IMR-90 (cell line): Measurements from ENCODE around the gene ARHGAP15. TPM values are rescaled to one million over a fixed set of nuclear protein-coding genes. Genes with fewer than 3 reads are reported as not detected.

Experiments
- ATAC-seq: fragments of 200-7000 bp; cut with Tn5 transposase; 2 replicates; pipeline ENCODE4 v1.9.1; 2020; ENCODE audit warnings: low read depth, mild to moderate bottlenecking, moderate library complexity
- BruUV-seq: library from RNA; stranded (reverse); fragments of 400-500 nt; replicated peaks from 2 replicates; lab custom pipeline; 2021; lab: Mats Ljungman, UMichigan
- CTCF ChIA-PET: fragments of 300-600 bp; formaldehyde crosslinking; extraction: SDS; loops from one replicate; lab custom pipeline; 2021; ENCODE audit warnings: antibody characterized with exemption; lab: Yijun Ruan, JAX
- POLR2A ChIA-PET: fragments of 300-600 bp; sonication (Branson Sonifier 250); formaldehyde crosslinking; loops from one replicate; lab custom pipeline; 2022; ENCODE audit warnings: antibody characterized with exemption; ENCODE audit not compliant: unreplicated experiment; lab: Charles Lee
- DNase-seq: peaks from one replicate; pipeline ENCODE4 v3.0.0; 2013
- H2AFZ ChIP-seq: replicated peaks from 2 replicates; pipeline ENCODE3; 2013; ENCODE audit warnings: low read length, mild to moderate bottlenecking; ENCODE audit not compliant: poor library complexity
- H2AK5ac ChIP-seq: 2 replicates; pipeline ENCODE4 v1.6.1; 2013; ENCODE audit warnings: low read depth, low read length, inconsistent platforms
- H2AK9ac ChIP-seq: replicated peaks from 2 replicates; pipeline ENCODE3; 2013; ENCODE audit warnings: mild to moderate bottlenecking, low read depth, low read length, moderate library complexity; ENCODE audit not compliant: poor library complexity
- H2BK120ac ChIP-seq: 2 replicates; pipeline ENCODE4 v1.6.1; 2013; ENCODE audit warnings: low read depth, low read length, inconsistent platforms
- H2BK15ac ChIP-seq: 3 replicates; pipeline ENCODE4 v1.6.1; 2013; ENCODE audit warnings: low read depth, low read length, inconsistent platforms
- H2BK20ac ChIP-seq: 2 replicates; pipeline ENCODE4 v1.6.1; 2013; ENCODE audit warnings: low read depth, mild to moderate bottlenecking, inconsistent platforms, low read length, moderate library complexity
- H2BK5ac ChIP-seq: 2 replicates; pipeline ENCODE4 v1.6.1; 2013; ENCODE audit warnings: mild to moderate bottlenecking, low read depth, low read length, inconsistent platforms; ENCODE audit not compliant: poor library complexity, severe bottlenecking
- H3K14ac ChIP-seq: replicated peaks from 2 replicates; pipeline ENCODE4 v1.6.1; 2013; ENCODE audit warnings: low read depth, low read length, inconsistent platforms
- H3K18ac ChIP-seq: 2 replicates; pipeline ENCODE4 v1.6.1; 2013; ENCODE audit warnings: low read depth, low read length, control low read depth
- H3K23ac ChIP-seq: 2 replicates; pipeline ENCODE4 v1.6.1; 2013; ENCODE audit warnings: low read depth, low read length, inconsistent platforms
- H3K27ac ChIP-seq: 2 replicates; pipeline ENCODE4 v1.5.1; 2013; ENCODE audit warnings: mild to moderate bottlenecking, control low read depth, low read length; ENCODE audit not compliant: insufficient read depth
- H3K27me3 ChIP-seq: 2 replicates; pipeline ENCODE4 v1.6.1; 2013; ENCODE audit warnings: low read length; ENCODE audit not compliant: control insufficient read depth, insufficient read depth
- H3K36me3 ChIP-seq: 2 replicates; pipeline ENCODE4 v1.6.1; 2013; ENCODE audit warnings: low read length, mixed read lengths; ENCODE audit not compliant: control insufficient read depth, insufficient read depth
- H3K4ac ChIP-seq: 2 replicates; pipeline ENCODE4 v1.6.1; 2013; ENCODE audit warnings: low read depth, low read length, inconsistent platforms
- H3K4me1 ChIP-seq: 2 replicates; pipeline ENCODE4 v1.6.1; 2013; ENCODE audit warnings: low read length, mixed read lengths; ENCODE audit not compliant: control insufficient read depth, insufficient read depth
- H3K4me2 ChIP-seq: 2 replicates; pipeline ENCODE4 v1.6.1; 2013; ENCODE audit warnings: low read depth, mild to moderate bottlenecking, control low read depth, low read length, moderate library complexity
- H3K4me3 ChIP-seq: 2 replicates; pipeline ENCODE4 v1.5.1; 2013; ENCODE audit warnings: low read depth, mild to moderate bottlenecking, control low read depth, low read length, moderate library complexity; ENCODE audit not compliant: insufficient read depth
- H3K56ac ChIP-seq: 2 replicates; pipeline ENCODE4 v1.6.1; 2013; ENCODE audit warnings: low read length, inconsistent platforms; ENCODE audit not compliant: insufficient read depth; ENCODE audit errors: extremely low read depth
- H3K79me1 ChIP-seq, 2 experiments: 2 replicates each; pipeline ENCODE4 v1.6.1; 2013; ENCODE audit warnings: low read length in 2 of 2, inconsistent platforms in 1 of 2, low read depth in 1 of 2
- H3K9ac ChIP-seq: 2 replicates; pipeline ENCODE4 v1.6.1; 2013; ENCODE audit warnings: low read depth, low read length, control low read depth
- H3K9me1 ChIP-seq: 2 replicates; pipeline ENCODE4 v1.6.1; 2013; ENCODE audit warnings: low read length, inconsistent platforms; ENCODE audit not compliant: insufficient read depth
- H3K9me3 ChIP-seq: 2 replicates; pipeline ENCODE4 v1.6.1; 2013; ENCODE audit warnings: low read length; ENCODE audit not compliant: control insufficient read depth, insufficient read depth
- H4K20me1 ChIP-seq: 2 replicates; pipeline ENCODE4 v1.6.1; 2013; ENCODE audit warnings: low read length, inconsistent platforms; ENCODE audit not compliant: insufficient read depth
- H4K5ac ChIP-seq: 2 replicates; pipeline ENCODE4 v1.6.1; 2013; ENCODE audit warnings: mild to moderate bottlenecking, low read depth, low read length, control low read depth
- H4K8ac ChIP-seq, 2 experiments: 2 replicates each; pipeline ENCODE4 v1.6.1; 2013; ENCODE audit warnings: low read depth in 2 of 2, low read length in 2 of 2, control low read depth in 1 of 2, inconsistent platforms in 1 of 2
- H4K91ac ChIP-seq: 2 replicates; pipeline ENCODE4 v1.6.1; 2013; ENCODE audit warnings: low read depth, low read length, inconsistent platforms; ENCODE audit not compliant: insufficient read depth
- BHLHE40 ChIP-seq: fragments of 150-350 bp; IDR thresholded peaks from 2 replicates; pipeline ENCODE4 v1.6.1; 2016; ENCODE audit warnings: mild to moderate bottlenecking, low read depth, low read length
- CEBPB ChIP-seq: IDR thresholded peaks from 2 replicates; pipeline ENCODE4 v1.6.1; 2012; ENCODE audit warnings: low read depth, low read length, improper control_type of control experiment
- CHD1 ChIP-seq: IDR thresholded peaks from 2 replicates; pipeline ENCODE4 v1.6.1; 2012; ENCODE audit warnings: low read depth, low read length, improper control_type of control experiment
- MAFK ChIP-seq: IDR thresholded peaks from 2 replicates; pipeline ENCODE4 v1.6.1; 2012; ENCODE audit warnings: low read depth, low read length, improper control_type of control experiment
- MAZ ChIP-seq: IDR thresholded peaks from 2 replicates; pipeline ENCODE4 v1.6.1; 2012; ENCODE audit warnings: low read depth, mild to moderate bottlenecking, low read length, improper control_type of control experiment, moderate library complexity, borderline replicate concordance
- MXI1 ChIP-seq: IDR thresholded peaks from 2 replicates; pipeline ENCODE4 v1.6.1; 2012; ENCODE audit warnings: low read depth, mild to moderate bottlenecking, low read length, moderate library complexity, borderline replicate concordance
- NFE2L2 ChIP-seq: fragments of 150-350 bp; IDR thresholded peaks from 2 replicates; pipeline ENCODE4 v1.6.1; 2016; ENCODE audit warnings: low read depth, mild to moderate bottlenecking, low read length
- RAD21 ChIP-seq: IDR thresholded peaks from 2 replicates; pipeline ENCODE4 v1.6.1; 2012; ENCODE audit warnings: low read length, improper control_type of control experiment
- RCOR1 ChIP-seq: IDR thresholded peaks from 2 replicates; pipeline ENCODE4 v1.6.1; 2012; ENCODE audit warnings: mild to moderate bottlenecking, low read length, improper control_type of control experiment; ENCODE audit not compliant: insufficient replicate concordance
- RFX5 ChIP-seq: IDR thresholded peaks from 2 replicates; pipeline ENCODE4 v1.8.0; 2012; ENCODE audit warnings: low read depth, mild to moderate bottlenecking, low read length, moderate library complexity
- SMC3 ChIP-seq: fragments of 150-350 bp; IDR thresholded peaks from 2 replicates; pipeline ENCODE4 v1.6.1; 2016; ENCODE audit warnings: low read depth, mild to moderate bottlenecking, antibody characterized with exemption, low read length, moderate library complexity
- WGBS, 2 experiments: methylation state at CpG; one replicate each; pipeline versions ENCODE4 v1.1.5 to v1.1.7; 2013; ENCODE audit warnings: missing lambda C conversion rate in 2 of 2; ENCODE audit not compliant: insufficient read length in 1 of 2; ENCODE audit errors: extremely low coverage in 2 of 2; 5-methylcytosine and 5-hydroxymethylcytosine counted together
- dilution Hi-C: fragments of 300-500 bp; cut with HindIII; formaldehyde crosslinking; loops from one replicate; pipeline ENCODE4 v1.14.3; 2018; ENCODE audit warnings: low sequenced_read_pairs; ENCODE audit not compliant: unreplicated experiment
- in situ Hi-C: fragments of 300-500 bp; cut with MboI; formaldehyde crosslinking; loops from 3 replicates; pipeline ENCODE4 v1.14.3; 2019; ENCODE audit warnings: low sequenced_read_pairs, inconsistent platforms, mixed read lengths
- intact Hi-C: fragments of 100-400 bp; cut with micrococcal nuclease; formaldehyde crosslinking; loops from 2 replicates; pipeline ENCODE4 v1.10.0; 2022
- polyA plus RNA-seq, 3 experiments: library from polyadenylated mRNA; depleted of rRNA; stranded (reverse); fragments of >200 nt; gene quantifications; 2 replicates each; pipeline ENCODE4 v1.2.3, GENCODE V29; 2012; ENCODE audit warnings: low replicate concordance in 1 of 3
- total RNA-seq: library from RNA; depleted of rRNA; stranded (reverse); fragments of >200 nt; gene quantifications from 2 replicates; pipeline ENCODE4 v1.2.3, GENCODE V29; 2012
- TF ChIP-seq, protein P1 (sequence below): fragments of 150-350 bp; IDR thresholded peaks from 2 replicates; pipeline ENCODE4 v1.6.1; 2017; ENCODE audit warnings: mild to moderate bottlenecking, antibody characterized with exemption, low read length, low read depth
- TF ChIP-seq, protein P2 (sequence below): conservative IDR thresholded peaks from 2 replicates; pipeline ENCODE4 v1.5.1; 2012; ENCODE audit warnings: mild to moderate bottlenecking, low read depth, low read length, improper control_type of control experiment

ARHGAP15 gene
- total and polyA plus RNA-seq, 2 of the 4 experiments (the other 2 are of a cell fraction) = not detected

DNA sequence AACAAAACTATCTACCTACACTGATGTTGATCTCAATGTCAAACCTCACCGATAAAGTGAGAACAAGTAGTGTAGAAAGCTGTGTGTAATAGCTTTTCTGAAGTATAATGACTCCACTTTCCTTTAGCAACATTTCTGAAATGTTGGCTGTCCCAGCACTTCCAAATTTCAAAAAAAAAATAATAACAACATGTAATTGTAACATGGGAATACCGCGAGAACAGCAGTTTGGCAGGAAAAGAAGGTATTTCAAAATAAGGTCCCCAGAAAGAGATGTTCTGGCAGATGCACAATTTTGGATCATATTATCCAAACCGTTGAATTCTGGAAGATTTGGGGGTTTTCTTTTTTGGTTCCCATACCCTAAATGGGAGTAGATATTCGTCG, 352.0 kb downstream of the ARHGAP15 start:
- no TSS peak for BruUV-seq
- no peak overlapping the region for H3K4me3 ChIP-seq
- H2BK20ac ChIP-seq = no peak overlapping the region
- no peaks in the 10 kb centered on the region for H3K36me3 ChIP-seq
- no peak overlapping the region for H3K27ac ChIP-seq
- H3K18ac ChIP-seq = no peak overlapping the region
- H2BK15ac ChIP-seq = no peak overlapping the region
- H4K5ac ChIP-seq = no peak overlapping the region
- no peaks in the 10 kb centered on the region for H3K79me1 ChIP-seq
- no peak overlapping the region for H3K9ac ChIP-seq
- TF ChIP-seq NFE2L2 (no peak), MXI1 (no peak), CEBPB (no peak), RCOR1 (no peak), MAZ (no peak), RAD21 (no peak), RFX5 (no peak), SMC3 (no peak), BHLHE40 (no peak), MAFK (no peak), CHD1 (no peak)
- TF ChIP-seq, protein P1, sequence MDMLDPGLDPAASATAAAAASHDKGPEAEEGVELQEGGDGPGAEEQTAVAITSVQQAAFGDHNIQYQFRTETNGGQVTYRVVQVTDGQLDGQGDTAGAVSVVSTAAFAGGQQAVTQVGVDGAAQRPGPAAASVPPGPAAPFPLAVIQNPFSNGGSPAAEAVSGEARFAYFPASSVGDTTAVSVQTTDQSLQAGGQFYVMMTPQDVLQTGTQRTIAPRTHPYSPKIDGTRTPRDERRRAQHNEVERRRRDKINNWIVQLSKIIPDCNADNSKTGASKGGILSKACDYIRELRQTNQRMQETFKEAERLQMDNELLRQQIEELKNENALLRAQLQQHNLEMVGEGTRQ = no peak
- TF ChIP-seq, protein P2, sequence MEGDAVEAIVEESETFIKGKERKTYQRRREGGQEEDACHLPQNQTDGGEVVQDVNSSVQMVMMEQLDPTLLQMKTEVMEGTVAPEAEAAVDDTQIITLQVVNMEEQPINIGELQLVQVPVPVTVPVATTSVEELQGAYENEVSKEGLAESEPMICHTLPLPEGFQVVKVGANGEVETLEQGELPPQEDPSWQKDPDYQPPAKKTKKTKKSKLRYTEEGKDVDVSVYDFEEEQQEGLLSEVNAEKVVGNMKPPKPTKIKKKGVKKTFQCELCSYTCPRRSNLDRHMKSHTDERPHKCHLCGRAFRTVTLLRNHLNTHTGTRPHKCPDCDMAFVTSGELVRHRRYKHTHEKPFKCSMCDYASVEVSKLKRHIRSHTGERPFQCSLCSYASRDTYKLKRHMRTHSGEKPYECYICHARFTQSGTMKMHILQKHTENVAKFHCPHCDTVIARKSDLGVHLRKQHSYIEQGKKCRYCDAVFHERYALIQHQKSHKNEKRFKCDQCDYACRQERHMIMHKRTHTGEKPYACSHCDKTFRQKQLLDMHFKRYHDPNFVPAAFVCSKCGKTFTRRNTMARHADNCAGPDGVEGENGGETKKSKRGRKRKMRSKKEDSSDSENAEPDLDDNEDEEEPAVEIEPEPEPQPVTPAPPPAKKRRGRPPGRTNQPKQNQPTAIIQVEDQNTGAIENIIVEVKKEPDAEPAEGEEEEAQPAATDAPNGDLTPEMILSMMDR = no peak
- H2BK5ac ChIP-seq = no peak overlapping the region
- H3K27me3 ChIP-seq = no peaks in the 10 kb centered on the region
- no peak overlapping the region for H3K56ac ChIP-seq
- DNase-seq = no peak
- in situ Hi-C loops (no loop called here), intact Hi-C loops (no loop called here), dilution Hi-C loops (no loop called here)
- H3K9me1 ChIP-seq = no peaks in the 10 kb centered on the region; the same call in 1 of the 2 replicates
- H4K20me1 ChIP-seq = no peaks in the 10 kb centered on the region
- no peak overlapping the region for H2AFZ ChIP-seq
- no peak overlapping the region for H3K14ac ChIP-seq
- ChIA-PET CTCF (interaction anchor here (0.6 kb wide), 1 partner anchor 1187 kb away, joined by 3 read pairs; no protein-coding TSS in a partner anchor), POLR2A (no interaction called here)
- WGBS, 2 experiments = no CpG with 5 or more reads among the region's 6 CpGs
- no peak overlapping the region for H2BK120ac ChIP-seq
- no peak overlapping the region for H2AK9ac ChIP-seq
- no peaks in the 10 kb centered on the region for H3K9me3 ChIP-seq
- H4K8ac ChIP-seq = no peak overlapping the region
- no peak overlapping the region for H3K4ac ChIP-seq
- no peak overlapping the region for H3K4me2 ChIP-seq
- H3K4me1 ChIP-seq = peaks cover 1% of the 10 kb centered on the region; the same call in 1 of the 2 replicates
- no peak overlapping the region for H2AK5ac ChIP-seq
- no peak overlapping the region for H4K91ac ChIP-seq
- H3K23ac ChIP-seq = no peak overlapping the region
- ATAC-seq = no peak
